Skeletal muscle tissue (tissue), 4 donors: ENCODE measurements around the gene ARFGAP3. TPM values are rescaled to one million over a fixed set of nuclear protein-coding genes. Genes with fewer than 3 reads are reported as not detected.

Experiments
- H3K27ac ChIP-seq: one replicate; pipeline ENCODE4 v1.7.0; 2013; ENCODE audit warnings: mild to moderate bottlenecking, low read depth, low read length, inconsistent platforms
- H3K27me3 ChIP-seq, 3 donors: one replicate each; pipeline ENCODE4 v1.7.0; 2013; ENCODE audit warnings: low read length in 3 of 3; ENCODE audit not compliant: control insufficient read depth in 3 of 3, insufficient read depth in 3 of 3
- H3K36me3 ChIP-seq, 3 donors: one replicate each; pipeline ENCODE4 v1.7.0; 2013; ENCODE audit warnings: low read length in 3 of 3; ENCODE audit not compliant: control insufficient read depth in 3 of 3, insufficient read depth in 3 of 3
- H3K4me1 ChIP-seq, 3 donors: one replicate each; pipeline ENCODE4 v1.7.0; 2013; ENCODE audit warnings: low read length in 3 of 3, mild to moderate bottlenecking in 3 of 3; ENCODE audit not compliant: control insufficient read depth in 3 of 3, insufficient read depth in 3 of 3
- H3K4me3 ChIP-seq, 3 donors: one replicate each; pipeline ENCODE4 v1.7.0; 2013; ENCODE audit warnings: low read length in 3 of 3
- H3K9ac ChIP-seq, 3 donors: one replicate each; pipeline ENCODE4 v1.7.0; 2013; ENCODE audit warnings: low read length in 3 of 3, mild to moderate bottlenecking in 3 of 3, moderate library complexity in 2 of 3, low read depth in 1 of 3
- H3K9me3 ChIP-seq, 3 donors: one replicate each; pipeline ENCODE4 v1.7.0; 2013; ENCODE audit warnings: low read length in 3 of 3; ENCODE audit not compliant: control insufficient read depth in 3 of 3
- total RNA-seq: library from RNA; depleted of rRNA; stranded (reverse); fragments of >200 nt; gene quantifications from one replicate; pipeline ENCODE4 v1.2.3, GENCODE V29; 2014
- donor health status: Osteomylitis.

ARFGAP3 gene
- total RNA-seq, 1 donor from 2014 or later: 32.9 TPM

- Histone ChIP-seq H3K4me1 (no peaks in the 10 kb centered on the region), H3K9me3 (no peaks in the 10 kb centered on the region), H3K27ac (no peak overlapping the region), H3K27me3 (no peaks in the 10 kb centered on the region), H3K4me3 (no peak overlapping the region), H3K36me3 (peaks cover 27 to 52% (median 49%) of the 10 kb centered on the region in 3 donors), H3K9ac (no peak overlapping the region)
These were observed 26.9 kb downstream of the ARFGAP3 start for GRCh38 chr22:42830161-42830560.

DNA sequence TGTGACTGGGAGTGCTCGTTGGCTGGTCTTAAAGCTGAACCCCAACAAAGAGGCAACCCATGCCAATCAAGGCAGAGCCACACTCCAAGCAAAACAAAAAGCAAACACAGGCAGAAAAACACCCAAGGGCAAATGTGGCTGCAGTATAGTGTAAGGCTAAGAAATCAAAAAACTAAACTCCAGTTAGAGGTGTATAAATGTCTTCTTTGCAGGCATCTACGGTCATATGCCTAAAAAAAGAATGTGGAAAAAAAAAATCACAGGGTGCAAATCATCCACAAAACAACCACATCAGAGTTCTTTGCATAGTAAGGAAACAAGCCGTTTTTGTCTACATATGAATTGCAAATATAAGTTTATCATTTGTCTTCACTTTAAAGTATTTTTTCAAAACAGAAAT, 27.8 kb downstream of the ARFGAP3 start:
- H3K9me3 ChIP-seq: no peaks in the 10 kb centered on the region
- H3K9ac ChIP-seq: no peak overlapping the region
- H3K27ac ChIP-seq: no peak overlapping the region
- no peak overlapping the region for H3K4me3 ChIP-seq
- no peaks in the 10 kb centered on the region for H3K4me1 ChIP-seq
- no peaks in the 10 kb centered on the region for H3K27me3 ChIP-seq
- peaks cover 28 to 54% (median 50%) of the 10 kb centered on the region in 3 donors for H3K36me3 ChIP-seq

GRCh38 chr22:42825796-42826195, 31.3 kb downstream of the ARFGAP3 start:
- no peak overlapping the region for H3K27ac ChIP-seq
- no peaks in the 10 kb centered on the region for H3K9me3 ChIP-seq
- H3K27me3 ChIP-seq: no peaks in the 10 kb centered on the region
- no peaks in the 10 kb centered on the region for H3K4me1 ChIP-seq
- peaks cover 16 to 37% (median 33%) of the 10 kb centered on the region in 3 donors for H3K36me3 ChIP-seq
- H3K4me3 ChIP-seq: no peak overlapping the region
- H3K9ac ChIP-seq: no peak overlapping the region

- no peak overlapping the region for H3K27ac ChIP-seq
- H3K36me3 ChIP-seq: peaks cover 13 to 28% (median 15%) of the 10 kb centered on the region in 3 donors
- H3K9ac ChIP-seq: no peak overlapping the region
These were observed 35.7 kb downstream of the ARFGAP3 start for GRCh38 chr22:42821386-42821785.

DNA sequence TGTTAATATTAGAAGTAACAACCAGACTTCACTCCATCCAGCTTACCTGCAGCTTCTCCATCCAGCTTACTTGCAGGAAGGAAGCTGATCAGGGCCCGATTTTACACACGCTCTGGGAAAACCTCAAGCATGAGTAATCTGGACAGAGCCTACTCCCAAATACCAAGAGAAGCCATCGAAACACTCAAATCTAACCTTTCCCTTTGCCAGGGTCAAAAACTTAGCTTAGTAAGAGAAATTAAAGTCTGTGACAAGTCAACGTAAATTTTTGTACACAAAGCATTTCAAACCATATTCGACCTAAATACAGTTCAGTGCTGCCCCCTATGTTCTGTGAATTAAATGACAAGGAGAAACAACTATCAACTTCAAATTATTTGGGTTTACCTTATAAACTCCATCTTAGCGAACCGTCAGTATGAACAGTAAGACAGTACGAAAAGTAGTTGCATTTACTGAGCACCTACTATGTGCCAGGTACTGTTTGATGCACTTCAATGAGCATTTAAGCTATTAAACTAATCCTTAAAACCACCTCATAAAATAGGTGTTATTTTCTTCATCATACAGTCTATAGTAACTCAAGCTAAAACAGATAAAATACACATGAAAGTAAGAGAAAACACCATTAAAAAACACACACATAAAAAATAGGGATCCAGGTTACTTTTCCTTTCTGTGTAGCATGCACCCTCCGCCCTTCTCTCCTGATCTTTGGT, 36.9 kb downstream of the ARFGAP3 start:
- H3K27me3 ChIP-seq: no peaks in the 10 kb centered on the region

More at GRCh38 chr22:42821386-42821785, 35.7 kb downstream of the ARFGAP3 start:
- H3K27me3 ChIP-seq: no peaks in the 10 kb centered on the region
- H3K4me1 ChIP-seq: peaks cover 0 to 2% (median 0%) of the 10 kb centered on the region in 3 donors
- no peak overlapping the region for H3K4me3 ChIP-seq
- H3K9me3 ChIP-seq: no peaks in the 10 kb centered on the region

GRCh38 chr22:42819412-42820044, 37.5 kb downstream of the ARFGAP3 start:
- Histone ChIP-seq H3K27me3 (no peaks in the 10 kb centered on the region), H3K4me3 (no peak overlapping the region), H3K36me3 (peaks cover 8 to 26% (median 15%) of the 10 kb centered on the region in 3 donors), H3K9ac (no peak overlapping the region), H3K27ac (no peak overlapping the region), H3K4me1 (peaks cover 0 to 2% (median 0%) of the 10 kb centered on the region in 3 donors), H3K9me3 (no peaks in the 10 kb centered on the region)

More for the DNA sequence above, 36.9 kb downstream of the ARFGAP3 start:
- H3K36me3 ChIP-seq: peaks cover 13 to 28% (median 16%) of the 10 kb centered on the region in 3 donors
- H3K9me3 ChIP-seq: no peaks in the 10 kb centered on the region
- no peak overlapping the region for H3K9ac ChIP-seq
- H3K4me1 ChIP-seq: peaks cover 0 to 2% (median 0%) of the 10 kb centered on the region in 3 donors
- H3K27ac ChIP-seq: no peak overlapping the region
- no peak overlapping the region for H3K4me3 ChIP-seq

DNA sequence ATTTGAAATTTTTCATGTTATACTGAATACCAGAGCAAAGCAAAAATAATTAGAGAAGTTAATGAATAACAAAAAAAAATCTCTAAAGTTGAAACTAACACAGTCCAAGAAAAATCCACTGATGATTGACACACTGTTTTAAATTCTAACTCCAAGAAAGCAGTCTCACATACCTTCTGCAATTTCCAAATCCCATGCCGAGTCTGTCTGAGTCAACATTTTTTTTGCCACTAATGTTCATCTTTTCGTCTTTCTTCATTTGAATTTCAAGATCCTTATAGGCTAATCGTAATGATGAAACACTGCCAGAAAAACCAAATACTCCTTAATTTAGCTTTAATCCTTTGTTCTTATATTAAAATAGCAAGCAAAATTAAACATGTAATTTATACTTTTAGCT, 39.5 kb downstream of the ARFGAP3 start:
- Histone ChIP-seq H3K4me1 (peaks cover 0 to 2% (median 0%) of the 10 kb centered on the region in 3 donors), H3K27me3 (no peaks in the 10 kb centered on the region), H3K9ac (no peak overlapping the region), H3K36me3 (peaks cover 8 to 37% (median 19%) of the 10 kb centered on the region in 3 donors), H3K27ac (no peak overlapping the region), H3K9me3 (no peaks in the 10 kb centered on the region), H3K4me3 (no peak overlapping the region)

- H3K4me1 ChIP-seq: peaks cover 0 to 2% (median 0%) of the 10 kb centered on the region in 3 donors
- H3K27ac ChIP-seq: no peak overlapping the region
- no peaks in the 10 kb centered on the region for H3K9me3 ChIP-seq
- no peak overlapping the region for H3K4me3 ChIP-seq
- H3K36me3 ChIP-seq: peaks cover 5 to 33% (median 25%) of the 10 kb centered on the region in 3 donors
- no peak overlapping the region for H3K9ac ChIP-seq
- no peaks in the 10 kb centered on the region for H3K27me3 ChIP-seq
These were observed 40.7 kb downstream of the ARFGAP3 start for GRCh38 chr22:42816336-42816735.

- H3K9ac ChIP-seq: no peak overlapping the region
- H3K27me3 ChIP-seq: no peaks in the 10 kb centered on the region
- no peaks in the 10 kb centered on the region for H3K9me3 ChIP-seq
- H3K4me1 ChIP-seq: peaks cover 0 to 1% (median 0%) of the 10 kb centered on the region in 3 donors
- no peak overlapping the region for H3K4me3 ChIP-seq
- peaks cover 5 to 39% (median 32%) of the 10 kb centered on the region in 3 donors for H3K36me3 ChIP-seq
- no peak overlapping the region for H3K27ac ChIP-seq
These were observed 42.5 kb downstream of the ARFGAP3 start for GRCh38 chr22:42814616-42815015.

- H3K9ac ChIP-seq: no peak overlapping the region
- no peak overlapping the region for H3K27ac ChIP-seq
- H3K36me3 ChIP-seq: peaks cover 5 to 40% (median 32%) of the 10 kb centered on the region in 3 donors
- no peaks in the 10 kb centered on the region for H3K4me1 ChIP-seq
- H3K27me3 ChIP-seq: no peaks in the 10 kb centered on the region
- H3K4me3 ChIP-seq: no peak overlapping the region
- H3K9me3 ChIP-seq: no peaks in the 10 kb centered on the region
These were observed 42.9 kb downstream of the ARFGAP3 start for GRCh38 chr22:42814215-42814614.
